Mesothelial cell of epicardium (in vitro differentiated cells): ENCODE results near the gene KLHDC4. TPM values are rescaled to one million over a fixed set of nuclear protein-coding genes. Genes with fewer than 3 reads are reported as not detected.

Source experiments
- DNase-seq, 2 experiments: peaks; one replicate each; pipeline ENCODE4 v3.0.0; 2021; ENCODE audit warnings: low spot score in 2 of 2; ENCODE audit not compliant: unreplicated experiment in 2 of 2
- H3K27ac Mint-ChIP-seq: 2 replicates; pipeline ENCODE4 v1.8.0; 2021; ENCODE audit warnings: mixed read lengths
- H3K27me3 Mint-ChIP-seq: 2 replicates; pipeline ENCODE4 v1.8.0; 2021; ENCODE audit warnings: low read depth, mixed read lengths
- H3K36me3 Mint-ChIP-seq: 2 replicates; pipeline ENCODE4 v1.8.0; 2021; ENCODE audit warnings: mixed read lengths
- H3K4me1 Mint-ChIP-seq: 2 replicates; pipeline ENCODE4 v1.8.0; 2021; ENCODE audit warnings: mixed read lengths
- H3K4me3 Mint-ChIP-seq: 2 replicates; pipeline ENCODE4 v1.8.0; 2021; ENCODE audit warnings: mild to moderate bottlenecking, moderate library complexity, mixed read lengths
- H3K9me3 Mint-ChIP-seq: 2 replicates; pipeline ENCODE4 v1.8.0; 2021; ENCODE audit warnings: mixed read lengths
- CTCF ChIP-seq: fragments of 200-600 bp; sonication (generic); IDR thresholded peaks from one replicate; pipeline ENCODE4 v1.5.0; 2021; ENCODE audit warnings: antibody characterized with exemption; ENCODE audit not compliant: unreplicated experiment
- total RNA-seq: library from RNA; stranded (reverse); gene quantifications from 3 replicates; pipeline ENCODE4 v1.2.1, GENCODE V29; 2021

The KLHDC4 gene
- total RNA-seq, 1 donor from 2014 or later, result 52.7 TPM

- DNase-seq, result no peak
- no peak for TF ChIP-seq CTCF
- no peaks in the 10 kb centered on the region for H3K9me3 Mint-ChIP-seq
- no peak overlapping the region for H3K4me3 Mint-ChIP-seq
- H3K4me1 Mint-ChIP-seq, result no peaks in the 10 kb centered on the region
- no peaks in the 10 kb centered on the region for H3K36me3 Mint-ChIP-seq
- no peak overlapping the region for H3K27ac Mint-ChIP-seq
- no peaks in the 10 kb centered on the region for H3K27me3 Mint-ChIP-seq
These were observed 75.8 kb downstream of the KLHDC4 start for GRCh38 chr16:87689956-87690465.

GRCh38 chr16:87688876-87689815 lies 76.6 kb downstream of the KLHDC4 start:
- H3K36me3 Mint-ChIP-seq, result no peaks in the 10 kb centered on the region
- no peak overlapping the region for H3K27ac Mint-ChIP-seq
- H3K4me1 Mint-ChIP-seq, result no peaks in the 10 kb centered on the region
- no peak for TF ChIP-seq CTCF
- no peaks in the 10 kb centered on the region for H3K9me3 Mint-ChIP-seq
- H3K27me3 Mint-ChIP-seq, result no peaks in the 10 kb centered on the region
- no peak for DNase-seq
- H3K4me3 Mint-ChIP-seq, result no peak overlapping the region

- H3K27ac Mint-ChIP-seq, result no peak overlapping the region
- TF ChIP-seq CTCF, result no peak
- H3K4me1 Mint-ChIP-seq, result no peaks in the 10 kb centered on the region
These were observed 77.7 kb downstream of the KLHDC4 start for GRCh38 chr16:87687998-87688529.

GRCh38 chr16:87687126-87687910 lies 78.5 kb downstream of the KLHDC4 start:
- Mint-ChIP-seq H3K9me3 (no peaks in the 10 kb centered on the region), H3K36me3 (no peaks in the 10 kb centered on the region), H3K4me3 (no peak overlapping the region)

More at GRCh38 chr16:87687998-87688529, 77.7 kb downstream of the KLHDC4 start:
- H3K9me3 Mint-ChIP-seq, result no peaks in the 10 kb centered on the region
- no peaks in the 10 kb centered on the region for H3K36me3 Mint-ChIP-seq
- DNase-seq, result no peak
- H3K4me3 Mint-ChIP-seq, result no peak overlapping the region
- no peaks in the 10 kb centered on the region for H3K27me3 Mint-ChIP-seq

More at GRCh38 chr16:87687126-87687910, 78.5 kb downstream of the KLHDC4 start:
- no peak overlapping the region for H3K27ac Mint-ChIP-seq
- no peaks in the 10 kb centered on the region for H3K4me1 Mint-ChIP-seq
- H3K27me3 Mint-ChIP-seq, result no peaks in the 10 kb centered on the region
- TF ChIP-seq CTCF, result no peak
- DNase-seq, result no peak
